Measurements from ENCODE around the gene KIFC3.
A peak's percentile ranks its signal among the peaks of the same experiment; 100 is the strongest.
"Not testable (repeated sequence)": the region's sequence is repeated elsewhere in the genome, so short reads cannot be mapped to it uniquely, and the experiment has no call there.

Gene KIFC3

GRCh38 chr16:57804111-57804837 is 2.0 kb upstream of the KIFC3 start:
- DNase-seq (ENCODE audit: low spot score) = no peak

DNA sequence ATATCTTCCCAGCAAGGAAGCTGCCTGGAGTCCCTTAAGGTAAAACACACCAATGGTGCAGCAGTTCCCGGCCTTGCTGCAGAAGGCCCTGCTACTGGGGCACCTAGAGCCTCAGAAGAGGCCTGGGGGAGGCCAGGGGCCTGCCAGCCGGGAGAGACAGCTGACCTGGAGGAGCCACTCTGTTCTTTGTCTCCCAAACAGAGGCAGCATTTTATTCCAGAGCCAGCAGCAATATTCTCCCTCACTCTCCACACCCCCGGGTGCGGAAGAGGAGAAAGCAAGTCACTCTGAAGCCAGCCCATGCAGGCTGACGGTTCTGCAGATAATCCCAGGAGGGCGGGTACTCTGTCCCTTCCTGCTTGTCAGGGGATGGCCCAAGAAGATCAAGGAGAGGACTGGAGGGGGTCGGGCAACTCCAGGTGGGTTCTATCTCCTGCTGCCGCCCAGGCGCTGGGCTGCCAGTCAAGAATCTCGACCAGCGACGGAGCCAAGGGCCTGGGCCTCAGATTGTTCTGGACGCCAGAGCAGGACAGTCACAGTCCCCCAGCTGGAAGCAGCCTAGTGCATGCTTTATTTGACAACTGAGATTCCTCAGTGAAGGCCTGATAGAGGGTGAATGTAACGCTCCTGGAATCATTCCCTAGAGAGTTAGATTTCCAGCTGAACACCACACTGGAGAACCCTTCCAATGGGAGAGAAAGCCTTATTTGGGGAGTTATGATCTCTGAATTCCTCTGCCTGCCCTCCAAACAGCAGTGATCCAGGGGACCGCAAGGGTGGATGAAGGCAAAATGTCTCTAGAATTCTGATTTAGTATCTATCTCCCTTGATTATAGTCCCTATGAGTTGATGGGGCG is 1.1 kb upstream of the KIFC3 start:
- DNase-seq (ENCODE audit: low spot score) = no peak

DNA sequence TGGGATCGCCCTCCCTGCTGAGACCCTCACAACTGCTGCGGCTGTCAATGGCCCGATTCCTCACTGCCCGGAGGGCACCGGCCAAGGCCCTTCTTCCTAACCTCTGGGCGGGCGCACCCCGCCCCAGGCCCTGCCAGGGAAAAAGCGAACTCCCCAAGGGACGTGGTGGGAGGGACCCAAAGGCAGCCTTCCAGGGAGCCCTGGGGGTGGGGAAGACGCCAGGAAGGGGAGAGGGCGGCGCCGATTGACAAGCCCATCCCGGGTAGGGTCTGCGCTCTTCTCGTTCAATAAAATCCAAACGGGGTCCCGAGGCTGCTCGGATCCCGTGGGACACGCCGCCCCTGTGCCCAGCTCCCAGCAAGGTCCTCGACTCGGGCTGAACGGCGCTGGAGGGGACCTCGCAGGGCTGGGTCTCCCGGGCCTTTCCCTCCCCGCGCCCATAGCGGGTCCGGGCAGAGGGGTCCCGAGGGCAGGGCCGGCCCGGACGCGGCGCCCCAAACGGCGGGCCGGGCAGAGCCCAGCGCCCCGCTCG is 416 bp downstream of the KIFC3 start:
- no peak for DNase-seq (ENCODE audit: low spot score)

DNA sequence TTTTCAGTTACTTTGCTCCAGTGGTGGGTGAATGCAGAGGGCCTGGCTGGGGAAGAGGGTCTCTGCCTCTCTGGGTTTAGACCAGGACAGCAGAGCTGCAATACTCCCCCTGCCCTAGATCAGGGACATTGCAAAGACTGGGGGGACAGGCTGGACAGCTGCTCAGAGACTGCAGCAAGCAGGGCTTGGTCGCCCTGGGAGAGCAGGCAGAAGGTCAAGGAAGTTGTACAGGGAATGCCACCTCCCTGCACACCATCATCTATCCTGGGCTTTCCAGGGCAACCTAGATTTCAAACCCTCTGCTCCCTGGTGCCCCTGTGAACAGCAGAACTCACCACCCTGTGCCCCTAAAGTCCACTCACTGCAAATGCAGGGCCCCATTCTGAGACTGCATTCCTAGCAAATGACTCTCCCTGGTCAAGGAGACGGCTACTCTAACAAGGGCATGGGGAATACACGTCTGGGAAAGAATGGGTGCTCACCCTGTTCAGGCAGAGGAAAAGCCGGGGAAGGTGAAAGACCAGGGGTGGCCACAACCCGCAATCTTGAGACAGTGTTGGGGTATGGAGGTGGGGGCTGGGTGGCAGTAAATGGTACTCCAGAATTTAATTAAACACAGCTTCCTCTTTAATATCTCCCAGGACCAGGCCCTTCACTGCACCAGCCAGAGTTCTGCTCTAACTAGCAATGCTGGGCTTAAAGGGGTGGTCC is 1.0 kb downstream of the KIFC3 start:
- no peak for DNase-seq (ENCODE audit: low spot score)

DNA sequence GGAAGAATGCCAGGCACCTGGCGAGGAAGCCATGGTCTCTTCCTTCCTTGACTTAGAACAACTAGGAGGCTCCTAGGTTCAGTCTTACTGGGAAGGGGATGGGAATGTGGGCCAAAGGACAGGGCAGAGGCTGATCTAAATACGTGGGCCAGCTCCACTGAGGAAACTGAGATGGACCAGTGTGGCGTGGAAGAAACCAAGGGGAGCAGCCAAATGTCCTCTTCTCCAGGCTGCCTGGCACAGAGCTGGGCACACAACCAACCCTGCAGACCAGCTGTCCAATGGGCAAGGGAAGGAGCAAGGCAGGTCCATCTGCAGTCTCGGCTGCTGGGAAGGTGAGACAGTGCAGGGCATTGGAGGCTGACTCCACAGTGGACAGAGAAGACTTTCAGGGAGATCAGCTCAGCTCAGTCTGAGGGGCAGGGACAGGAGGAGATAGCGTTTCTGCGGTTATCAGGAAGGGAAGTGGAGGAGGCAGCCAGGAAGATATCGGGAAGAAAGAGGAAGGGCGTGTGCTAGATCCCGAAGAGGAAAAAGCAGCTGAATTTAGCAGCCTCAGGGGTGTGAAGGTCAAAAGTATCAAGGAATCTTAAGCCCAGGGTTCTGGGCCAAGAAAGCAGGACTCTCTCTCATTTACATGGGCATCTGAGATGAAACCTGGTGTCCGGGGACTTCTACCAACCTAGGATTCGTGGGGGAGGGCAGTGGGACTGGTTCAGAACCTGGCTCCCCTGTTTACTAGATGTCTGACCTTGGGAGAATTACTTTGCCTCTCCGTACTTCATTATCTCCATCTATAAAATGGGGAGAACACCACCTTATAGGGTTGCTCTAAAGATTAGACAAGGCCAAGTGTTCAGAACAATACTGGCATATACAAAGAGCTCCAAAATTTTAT is 1.8 kb downstream of the KIFC3 start:
- DNase-seq (ENCODE audit: low spot score) = no peak

DNA sequence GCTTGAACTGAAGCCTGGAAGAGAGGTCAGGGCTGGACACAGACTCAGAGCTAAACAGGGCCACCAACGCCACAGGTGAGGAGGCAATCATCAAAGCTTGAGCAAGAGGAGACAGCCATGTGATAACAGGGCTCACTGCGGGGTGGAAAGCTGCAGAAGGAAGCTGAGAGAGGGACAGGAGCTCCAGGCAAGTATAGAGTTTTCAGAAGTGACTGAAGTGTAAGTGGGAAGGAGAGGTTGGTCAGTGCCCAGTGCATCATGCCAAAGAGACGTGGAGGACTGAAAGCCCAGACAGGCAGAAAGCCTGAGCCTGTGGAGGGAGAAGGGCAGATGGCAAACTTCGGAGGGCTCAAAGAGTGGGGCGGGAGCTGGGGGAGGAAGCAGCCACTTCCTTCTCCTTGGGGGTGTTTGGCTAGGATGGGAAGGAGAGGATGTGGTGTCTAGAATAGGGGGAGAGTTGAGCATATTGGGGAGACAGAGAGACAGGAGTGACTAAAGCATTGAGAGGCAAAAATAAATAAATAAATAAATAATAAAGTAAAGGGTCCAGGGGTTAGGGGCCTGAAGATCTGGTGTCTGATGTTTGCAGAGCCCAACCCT is 2.6 kb downstream of the KIFC3 start:
- no peak for DNase-seq (ENCODE audit: low spot score)

DNA sequence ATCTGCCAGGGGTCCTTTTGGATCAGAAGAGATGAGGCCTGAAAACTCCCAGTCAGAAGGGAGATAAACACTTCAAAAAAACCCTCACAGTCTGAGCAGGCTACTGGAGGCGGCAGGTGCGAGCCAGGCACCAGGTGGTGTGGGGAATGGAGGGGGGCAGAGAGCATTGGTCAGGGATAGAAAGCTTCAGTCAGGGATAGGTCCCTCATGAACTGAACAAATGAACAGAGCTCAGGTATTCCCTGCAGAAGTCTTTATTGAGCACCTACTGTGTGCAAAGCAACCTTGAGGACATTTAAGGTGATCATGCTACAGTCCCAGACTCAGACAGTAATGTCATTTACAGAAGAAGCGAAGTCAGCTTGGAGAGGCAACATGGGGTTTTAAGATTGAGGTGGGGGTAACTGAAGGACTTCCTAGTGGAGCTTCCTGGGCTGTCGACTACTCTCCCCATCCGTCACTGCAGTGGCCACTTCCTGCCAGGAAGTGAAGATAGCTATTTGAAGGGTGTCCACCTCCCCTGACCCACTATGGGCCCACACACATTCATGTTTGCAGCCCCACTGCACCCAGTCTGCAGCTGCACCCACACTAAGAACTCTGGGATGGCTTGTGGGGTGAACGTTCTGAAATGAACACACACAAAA is 3.2 kb downstream of the KIFC3 start:
- DNase-seq (ENCODE audit: low spot score) = no peak

DNA sequence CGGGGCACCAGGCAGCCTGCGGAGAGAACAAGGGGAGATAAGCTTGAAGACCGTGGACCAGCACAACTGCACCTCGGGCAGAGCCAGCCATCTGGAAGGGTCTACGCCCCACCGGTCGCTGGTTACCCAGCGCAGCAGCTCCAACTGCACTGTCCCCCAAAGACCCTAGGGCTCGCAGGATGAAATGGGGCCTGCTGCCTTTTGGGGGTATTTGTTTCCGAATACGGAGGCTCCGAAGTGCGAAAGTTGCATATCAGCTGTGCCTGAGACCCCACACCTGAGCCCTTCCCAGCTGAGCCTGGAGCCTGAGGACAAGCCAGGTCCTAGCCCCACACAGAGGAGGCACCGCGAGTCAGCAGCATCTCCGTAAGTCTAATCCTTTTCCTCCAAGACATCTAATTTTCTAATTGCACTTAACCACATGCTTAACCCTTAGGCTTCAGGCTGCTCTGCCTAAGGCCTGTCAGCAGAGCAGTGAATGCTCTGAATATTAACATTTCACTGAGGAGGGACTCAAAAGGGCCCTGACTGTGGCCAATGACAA is 4.0 kb downstream of the KIFC3 start:
- no peak for DNase-seq (ENCODE audit: low spot score)

- peak; percentile 75 for DNase-seq (ENCODE audit: low spot score)
Measured at GRCh38 chr16:57797526-57798266, 4.6 kb downstream of the KIFC3 start.

- no peak for DNase-seq (ENCODE audit: low spot score)
Measured at GRCh38 chr16:57797216-57797525, 5.1 kb downstream of the KIFC3 start.

- DNase-seq (ENCODE audit: low spot score) = not testable (repeated sequence)
Measured at GRCh38 chr16:57796014-57796413, 6.3 kb downstream of the KIFC3 start.

GRCh38 chr16:57795431-57795878 is 6.8 kb downstream of the KIFC3 start:
- peak; percentile 78 for DNase-seq (ENCODE audit: low spot score)

DNA sequence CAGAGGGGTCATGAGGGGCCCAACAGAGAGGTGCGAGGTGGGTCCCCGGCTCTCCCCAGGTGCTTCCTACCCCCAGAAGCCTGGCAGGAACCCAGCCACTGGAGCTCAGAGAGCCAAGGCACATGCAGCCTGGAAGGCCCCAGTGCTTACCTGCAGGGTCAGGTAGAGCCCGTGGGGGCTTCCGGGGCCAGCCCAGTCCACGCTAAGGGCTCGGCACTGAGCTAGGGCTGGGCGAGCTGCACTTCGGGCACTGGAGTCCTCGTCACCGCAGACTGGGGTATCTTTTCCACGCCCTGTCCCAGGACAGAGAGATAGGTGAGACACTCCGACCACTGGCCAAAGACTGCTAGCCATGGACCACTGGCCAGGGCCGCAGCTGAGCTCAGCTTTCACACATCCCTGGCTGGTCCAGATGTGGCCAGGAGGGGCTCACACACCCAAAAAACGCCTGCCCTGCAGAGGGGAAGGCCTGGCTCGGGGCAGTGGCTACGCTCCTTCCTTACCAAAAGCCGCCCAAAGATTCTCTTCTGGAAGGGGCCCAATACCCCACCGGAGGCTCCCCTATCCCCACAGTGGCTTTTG is 7.4 kb downstream of the KIFC3 start:
- no peak for DNase-seq (ENCODE audit: low spot score)

DNA sequence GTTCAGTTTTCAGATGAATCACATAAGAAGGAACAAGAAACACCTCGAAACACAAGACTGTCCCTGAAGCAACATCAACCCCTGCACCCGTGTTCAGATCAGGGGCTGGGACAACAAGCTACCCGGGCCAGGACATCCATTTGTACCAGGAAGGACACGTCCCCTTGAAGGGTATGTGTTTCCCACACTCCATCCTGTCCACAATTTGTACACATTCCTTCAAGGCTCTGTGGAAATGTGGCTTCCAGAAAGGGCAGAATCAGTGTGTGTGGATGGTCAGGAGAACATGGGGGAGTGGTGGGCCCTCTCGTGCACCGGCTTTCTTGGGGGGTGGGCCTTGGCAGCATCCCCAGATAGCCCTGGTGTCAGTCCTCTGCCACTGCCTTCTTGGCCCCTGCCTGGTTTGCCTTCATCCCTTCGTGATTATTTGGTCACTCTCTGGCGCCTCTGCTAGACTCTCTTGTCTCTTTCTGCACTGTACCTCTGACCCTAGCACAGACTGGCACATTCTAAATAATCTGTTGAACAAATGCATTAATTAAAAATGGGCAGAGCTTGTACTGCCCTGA is 10.3 kb downstream of the KIFC3 start:
- DNase-seq (ENCODE audit: low spot score) = no peak

- DNase-seq (ENCODE audit: low spot score) = no peak
Measured at GRCh38 chr16:57791195-57791892, 10.9 kb downstream of the KIFC3 start.

GRCh38 chr16:57788951-57789350 is 13.3 kb downstream of the KIFC3 start:
- no peak for DNase-seq (ENCODE audit: low spot score)

DNA sequence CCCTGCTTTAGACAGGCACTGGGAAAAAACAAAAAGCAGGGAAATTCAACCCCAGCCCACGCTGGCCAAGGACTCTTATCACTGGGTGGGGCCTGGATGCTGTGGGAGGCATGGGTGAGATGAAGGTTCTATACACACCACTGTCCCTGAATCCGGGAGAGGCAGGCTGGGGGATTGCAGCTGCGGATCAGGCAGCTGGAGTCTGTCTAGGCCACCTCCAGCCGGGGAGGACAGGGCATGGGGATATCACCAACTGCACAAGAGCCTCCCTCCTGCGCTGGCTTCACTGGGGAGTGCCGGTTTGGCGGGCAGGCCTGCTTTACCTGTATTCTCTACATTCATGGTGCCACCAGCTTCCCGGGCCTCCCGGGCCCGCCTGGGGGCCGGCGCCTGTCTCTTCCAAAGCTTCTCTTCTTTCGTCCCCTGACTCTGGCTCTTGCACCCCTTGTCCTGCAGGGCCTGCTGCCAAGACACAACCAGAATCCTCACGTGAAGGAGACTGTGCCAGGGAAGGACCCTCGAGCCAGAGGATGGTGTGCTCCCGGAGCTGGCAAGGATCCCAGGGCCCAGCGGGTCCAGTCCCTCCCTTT is 13.9 kb downstream of the KIFC3 start:
- no peak for DNase-seq (ENCODE audit: low spot score)

GRCh38 chr16:57787519-57787905 is 14.8 kb downstream of the KIFC3 start:
- DNase-seq (ENCODE audit: low spot score) = no peak
